Measurements from ENCODE around the gene SLC9A4. TPM values are rescaled to one million over a fixed set of nuclear protein-coding genes. Genes with fewer than 3 reads are reported as not detected.
A peak's percentile ranks its signal among the peaks of the same experiment; 100 is the strongest.

Gene SLC9A4
- total and polyA plus RNA-seq, 2 donors (not counting 1 experiment from before 2014, with no cell fraction given): 0.20 TPM; not detected in 1

DNA sequence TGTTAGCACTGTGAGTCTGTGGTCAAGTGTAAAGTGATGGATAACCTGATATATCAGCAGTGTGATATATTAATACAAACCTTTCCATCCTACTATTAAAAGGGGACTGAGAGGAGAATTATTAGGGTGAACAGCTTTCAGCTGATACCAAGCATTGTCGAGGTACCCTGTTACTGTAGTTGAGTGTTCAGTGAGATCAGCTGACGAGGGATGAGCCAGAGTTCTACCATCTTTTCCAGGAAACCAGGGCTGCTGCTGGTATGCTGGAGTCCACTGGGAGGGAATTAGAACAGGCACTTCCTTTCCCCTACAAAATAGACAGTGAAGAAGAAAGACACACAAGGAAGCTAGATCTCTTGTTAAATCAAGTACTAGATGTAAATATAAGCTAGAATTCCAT is 49.7 kb upstream of the SLC9A4 start:
- peak overlapping the region in 1 of 5 experiments; percentile 11 for H3K4me3 ChIP-seq (ENCODE audit: control extremely low read depth in 1 of 5, extremely low read depth in 1 of 5, insufficient read depth in 1 of 5, low read depth in 2 of 5, low read length in 4 of 5)
- Mint-ChIP-seq H3K4me3 (no peak overlapping the region), H3K27me3 (no peaks in the 10 kb centered on the region), H3K27ac (no peak overlapping the region), H3K9me3 (ENCODE audit: insufficient read depth) (no peaks in the 10 kb centered on the region), H3K4me1 (peaks cover 39% of the 10 kb centered on the region)
- no peak overlapping the region for H3K27ac ChIP-seq (ENCODE audit: low read length in 2 of 2)
- no peaks in the 10 kb centered on the region for H3K36me3 ChIP-seq (replicated peaks in 1 of 2; ENCODE audit: control extremely low read depth in 1 of 2, control insufficient read depth in 1 of 2, extremely low read depth in 1 of 2, insufficient read depth in 2 of 2, low read length in 1 of 2)
- intact Hi-C loops (cut with micrococcal nuclease): loop anchor here (5.0 kb wide), 1 partner anchor 66 kb away; the partner anchor contains the start of gene IL18R1
- H3K9me3 ChIP-seq (ENCODE audit: control extremely low read depth in 1 of 3, control insufficient read depth in 2 of 3, insufficient read depth in 1 of 3, low read length in 2 of 3): no peaks in the 10 kb centered on the region
- H2AFZ ChIP-seq (ENCODE audit: insufficient read depth, low read depth, low read length, poor library complexity, severe bottlenecking): no peak overlapping the region
- CTCF ChIA-PET: interaction anchor here (1.5 kb wide), 1 partner anchor 20 kb away, joined by 5 read pairs; no protein-coding TSS in a partner anchor
- peaks cover 35 to 42% of the 10 kb centered on the region in 2 donors for H3K4me1 ChIP-seq (ENCODE audit: control insufficient read depth in 2 of 2, insufficient read depth in 2 of 2, low read length in 2 of 2)
- no peak for DNase-seq
- TF ChIP-seq, protein P1, sequence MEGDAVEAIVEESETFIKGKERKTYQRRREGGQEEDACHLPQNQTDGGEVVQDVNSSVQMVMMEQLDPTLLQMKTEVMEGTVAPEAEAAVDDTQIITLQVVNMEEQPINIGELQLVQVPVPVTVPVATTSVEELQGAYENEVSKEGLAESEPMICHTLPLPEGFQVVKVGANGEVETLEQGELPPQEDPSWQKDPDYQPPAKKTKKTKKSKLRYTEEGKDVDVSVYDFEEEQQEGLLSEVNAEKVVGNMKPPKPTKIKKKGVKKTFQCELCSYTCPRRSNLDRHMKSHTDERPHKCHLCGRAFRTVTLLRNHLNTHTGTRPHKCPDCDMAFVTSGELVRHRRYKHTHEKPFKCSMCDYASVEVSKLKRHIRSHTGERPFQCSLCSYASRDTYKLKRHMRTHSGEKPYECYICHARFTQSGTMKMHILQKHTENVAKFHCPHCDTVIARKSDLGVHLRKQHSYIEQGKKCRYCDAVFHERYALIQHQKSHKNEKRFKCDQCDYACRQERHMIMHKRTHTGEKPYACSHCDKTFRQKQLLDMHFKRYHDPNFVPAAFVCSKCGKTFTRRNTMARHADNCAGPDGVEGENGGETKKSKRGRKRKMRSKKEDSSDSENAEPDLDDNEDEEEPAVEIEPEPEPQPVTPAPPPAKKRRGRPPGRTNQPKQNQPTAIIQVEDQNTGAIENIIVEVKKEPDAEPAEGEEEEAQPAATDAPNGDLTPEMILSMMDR (IDR thresholded peaks at IDR 0.05): no peak
- TF ChIP-seq EZH2 (IDR thresholded peaks at IDR 0.05; ENCODE audit: borderline replicate concordance, insufficient read depth, low read depth, low read length, poor library complexity, severe bottlenecking): no peak
- no peaks in the 10 kb centered on the region for H4K20me1 ChIP-seq (ENCODE audit: control insufficient read depth, insufficient read depth, low read length, poor library complexity, severe bottlenecking)
- no CpG with 5 or more reads among the region's 2 CpGs for WGBS (ENCODE audit: insufficient coverage)
- no peaks in the 10 kb centered on the region for H3K27me3 ChIP-seq (replicated peaks in 1 of 4; ENCODE audit: control extremely low read depth in 1 of 4, control insufficient read depth in 3 of 4, insufficient read depth in 4 of 4, low read length in 3 of 4)
- ATAC-seq (ENCODE audit: low read depth): no peak
- POLR2A ChIA-PET: no interaction called here
- H3K79me2 ChIP-seq (ENCODE audit: control insufficient read depth, insufficient read depth, low read length): no peaks in the 10 kb centered on the region
- no peak overlapping the region for H3K4me2 ChIP-seq (replicated peaks; ENCODE audit: low read depth, low read length, poor library complexity, severe bottlenecking)
- no peak overlapping the region for H3K9ac ChIP-seq (ENCODE audit: low read length)

GRCh38 chr2:102424754-102425153 is 48.3 kb upstream of the SLC9A4 start:
- Histone ChIP-seq H4K20me1 (ENCODE audit: control insufficient read depth, insufficient read depth, low read length, poor library complexity, severe bottlenecking) (no peaks in the 10 kb centered on the region), H3K4me3 (ENCODE audit: control extremely low read depth in 1 of 5, extremely low read depth in 1 of 5, insufficient read depth in 1 of 5, low read depth in 2 of 5, low read length in 4 of 5) (peak overlapping the region in 1 of 5 experiments; percentile 31), H3K36me3 (replicated peaks in 1 of 2; ENCODE audit: control extremely low read depth in 1 of 2, control insufficient read depth in 1 of 2, extremely low read depth in 1 of 2, insufficient read depth in 2 of 2, low read length in 1 of 2) (no peaks in the 10 kb centered on the region), H3K9me3 (ENCODE audit: control extremely low read depth in 1 of 3, control insufficient read depth in 2 of 3, insufficient read depth in 1 of 3, low read length in 2 of 3) (no peaks in the 10 kb centered on the region), H3K4me2 (replicated peaks; ENCODE audit: low read depth, low read length, poor library complexity, severe bottlenecking) (peak overlapping the region; percentile 31), H3K4me1 (ENCODE audit: control insufficient read depth in 2 of 2, insufficient read depth in 2 of 2, low read length in 2 of 2) (peaks cover 24 to 34% of the 10 kb centered on the region in 2 donors), H3K79me2 (ENCODE audit: control insufficient read depth, insufficient read depth, low read length) (no peaks in the 10 kb centered on the region), H2AFZ (ENCODE audit: insufficient read depth, low read depth, low read length, poor library complexity, severe bottlenecking) (peak overlapping the region; percentile 31), H3K27me3 (replicated peaks in 1 of 4; ENCODE audit: control extremely low read depth in 1 of 4, control insufficient read depth in 3 of 4, insufficient read depth in 4 of 4, low read length in 3 of 4) (no peaks in the 10 kb centered on the region), H3K27ac (ENCODE audit: low read length in 2 of 2) (no peak overlapping the region), H3K9ac (ENCODE audit: low read length) (no peak overlapping the region)
- POLR2A ChIA-PET: no interaction called here
- H3K4me3 Mint-ChIP-seq: peak overlapping the region; percentile 3
- no peak for TF ChIP-seq EZH2 (IDR thresholded peaks at IDR 0.05; ENCODE audit: borderline replicate concordance, insufficient read depth, low read depth, low read length, poor library complexity, severe bottlenecking)
- TF ChIP-seq, protein P1 (IDR thresholded peaks at IDR 0.05): no peak
- DNase-seq: peak; percentile 61
- intact Hi-C loops (cut with micrococcal nuclease): loop anchor here (5.0 kb wide), 1 partner anchor 67 kb away; the partner anchor contains the start of gene IL18R1
- no CpG with 5 or more reads among the region's 3 CpGs for WGBS (ENCODE audit: insufficient coverage)
- ATAC-seq (ENCODE audit: low read depth): peak; percentile 84
- no peaks in the 10 kb centered on the region for H3K9me3 Mint-ChIP-seq (ENCODE audit: insufficient read depth)
- CTCF ChIA-PET: interaction anchor here (1.0 to 1.5 kb wide), 5 partner anchors 15 to 184 kb away, joined by 3 to 5 read pairs (median 3); partner anchors contain the start of gene SLC9A4
- H3K27me3 Mint-ChIP-seq: no peaks in the 10 kb centered on the region
- H3K27ac Mint-ChIP-seq: peak overlapping the region; percentile 60
- H3K4me1 Mint-ChIP-seq: peaks cover 31% of the 10 kb centered on the region

Measured in B cell (primary cell).